GM12864 (cell line): ENCODE data around the gene FARP1.

Experiments
- DNase-seq: peaks from one replicate; pipeline ENCODE4 v3.0.0-alpha.2; 2011; ENCODE audit warnings: low read depth
- H3K4me3 ChIP-seq: 2 replicates; pipeline ENCODE4 v1.5.1; 2011; ENCODE audit warnings: mild to moderate bottlenecking, low read depth, low read length, control low read depth
- TF ChIP-seq, protein P1 (sequence below): IDR thresholded peaks from 2 replicates; pipeline ENCODE4 v1.5.1; 2011; ENCODE audit warnings: low read depth, mild to moderate bottlenecking, moderate library complexity, low read length, control low read depth, inconsistent platforms; ENCODE audit errors: missing control alignments

Gene FARP1

DNA sequence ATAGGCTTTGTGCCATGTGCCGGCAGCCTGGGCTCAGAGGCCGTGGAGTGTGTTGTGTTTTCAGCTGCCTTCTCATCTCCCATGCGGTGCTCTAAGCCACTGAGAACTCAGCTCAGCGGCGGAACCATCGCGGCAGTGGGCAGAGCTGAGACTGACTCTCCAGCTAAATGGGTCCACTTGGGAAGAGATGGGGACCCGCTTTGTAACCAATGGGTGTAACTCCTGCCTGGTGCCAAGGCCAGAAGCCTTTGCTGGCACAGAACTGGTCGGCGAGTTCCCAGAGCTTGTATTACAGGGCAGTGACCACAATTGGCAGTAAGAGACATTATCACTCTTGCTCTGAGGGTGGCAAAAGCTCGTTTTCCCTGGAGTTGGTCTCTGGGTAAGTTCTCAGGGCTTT lies 251.0 kb downstream of the FARP1 start:
- no peak for DNase-seq
- H3K4me3 ChIP-seq, result no peak overlapping the region
- TF ChIP-seq, protein P1, sequence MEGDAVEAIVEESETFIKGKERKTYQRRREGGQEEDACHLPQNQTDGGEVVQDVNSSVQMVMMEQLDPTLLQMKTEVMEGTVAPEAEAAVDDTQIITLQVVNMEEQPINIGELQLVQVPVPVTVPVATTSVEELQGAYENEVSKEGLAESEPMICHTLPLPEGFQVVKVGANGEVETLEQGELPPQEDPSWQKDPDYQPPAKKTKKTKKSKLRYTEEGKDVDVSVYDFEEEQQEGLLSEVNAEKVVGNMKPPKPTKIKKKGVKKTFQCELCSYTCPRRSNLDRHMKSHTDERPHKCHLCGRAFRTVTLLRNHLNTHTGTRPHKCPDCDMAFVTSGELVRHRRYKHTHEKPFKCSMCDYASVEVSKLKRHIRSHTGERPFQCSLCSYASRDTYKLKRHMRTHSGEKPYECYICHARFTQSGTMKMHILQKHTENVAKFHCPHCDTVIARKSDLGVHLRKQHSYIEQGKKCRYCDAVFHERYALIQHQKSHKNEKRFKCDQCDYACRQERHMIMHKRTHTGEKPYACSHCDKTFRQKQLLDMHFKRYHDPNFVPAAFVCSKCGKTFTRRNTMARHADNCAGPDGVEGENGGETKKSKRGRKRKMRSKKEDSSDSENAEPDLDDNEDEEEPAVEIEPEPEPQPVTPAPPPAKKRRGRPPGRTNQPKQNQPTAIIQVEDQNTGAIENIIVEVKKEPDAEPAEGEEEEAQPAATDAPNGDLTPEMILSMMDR, result no peak

DNA sequence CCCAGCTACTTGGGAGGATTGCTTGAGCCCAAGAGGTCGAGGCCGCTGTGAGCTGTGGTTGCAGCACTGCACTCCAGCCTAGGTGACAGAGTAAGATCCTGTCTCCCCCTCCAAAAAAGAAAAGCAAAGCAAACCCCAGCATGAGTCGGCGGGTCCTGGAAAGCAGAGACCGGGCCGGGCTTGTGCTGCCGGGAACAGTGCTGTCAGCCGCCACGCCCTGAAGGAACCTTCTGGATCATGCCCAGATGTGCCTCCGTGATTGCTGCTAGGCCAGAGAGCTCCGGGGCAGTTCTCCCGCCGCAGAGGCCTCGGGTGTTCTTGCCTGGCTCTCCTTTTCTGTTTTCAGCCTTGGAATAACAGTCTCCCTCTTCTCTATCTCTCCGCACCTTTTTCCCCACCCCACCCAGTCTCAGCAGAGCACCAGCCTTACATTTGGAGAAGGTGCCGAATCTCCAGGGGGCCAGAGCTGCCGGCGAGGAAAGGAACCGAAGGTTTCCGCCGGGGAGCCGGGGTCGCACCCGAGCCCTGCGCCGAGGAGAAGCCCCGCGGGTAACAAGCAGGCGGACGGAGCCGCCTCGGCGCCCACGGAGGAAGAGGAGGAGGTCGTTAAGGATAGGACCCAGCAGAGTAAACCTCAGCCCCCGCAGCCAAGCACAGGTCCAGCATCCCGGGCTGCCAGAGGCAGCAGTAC lies 252.1 kb downstream of the FARP1 start:
- H3K4me3 ChIP-seq, result no peak overlapping the region
- TF ChIP-seq, protein P1, result no peak
- DNase-seq, result no peak

DNA sequence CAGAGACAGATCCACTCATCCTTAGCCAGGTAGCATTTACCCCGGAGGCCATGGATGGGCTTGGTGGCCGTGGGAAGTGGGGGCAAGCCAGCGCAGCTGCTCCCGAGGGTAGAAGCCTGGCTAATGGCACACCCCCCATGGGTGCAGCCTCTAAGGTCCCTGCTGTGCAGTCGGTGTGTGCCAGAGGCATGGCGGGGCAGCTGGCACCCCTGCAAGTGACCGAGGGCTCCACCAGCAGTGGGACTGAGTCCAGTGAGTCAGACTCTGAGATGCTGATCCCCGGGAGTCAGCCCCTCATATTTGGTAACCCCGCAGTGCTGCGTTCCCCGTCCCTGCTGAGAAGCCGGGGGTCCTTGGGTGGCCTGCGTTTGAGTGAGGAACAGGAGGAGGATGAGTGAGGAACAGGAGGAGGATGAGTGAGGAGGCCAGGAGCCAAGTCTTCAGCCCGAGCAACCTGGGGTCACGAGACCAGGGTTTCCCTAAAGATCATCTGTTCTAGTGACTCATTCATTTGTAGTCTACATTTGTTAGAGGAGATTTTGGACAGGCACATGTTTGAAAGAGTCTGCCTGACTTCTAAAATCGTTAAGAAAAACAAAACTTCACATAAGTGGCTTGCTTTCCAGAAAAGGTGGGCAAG lies 253.3 kb downstream of the FARP1 start:
- no peak overlapping the region for H3K4me3 ChIP-seq
- no peak for DNase-seq
- TF ChIP-seq, protein P1, result no peak

DNA sequence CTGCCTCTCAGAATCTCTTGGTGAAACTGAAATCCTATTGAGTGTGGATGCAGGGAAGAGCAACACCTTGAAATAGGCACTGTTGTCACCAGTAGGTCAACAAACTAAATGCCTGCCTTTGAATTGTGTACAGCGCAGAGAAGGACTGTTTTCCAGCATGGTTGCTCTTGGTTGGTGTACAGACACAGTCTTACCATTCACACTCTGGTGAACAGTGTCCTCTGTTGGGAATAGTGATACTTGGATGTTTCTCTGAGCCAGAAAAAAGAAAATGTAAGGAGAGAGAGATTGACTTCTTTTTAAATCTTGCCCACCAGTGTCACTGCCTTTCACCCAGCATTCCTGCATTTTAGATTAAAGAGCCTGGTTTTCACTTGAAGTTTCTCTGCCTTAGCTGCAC lies 254.3 kb downstream of the FARP1 start:
- TF ChIP-seq, protein P1, result no peak
- H3K4me3 ChIP-seq, result no peak overlapping the region
- no peak for DNase-seq

DNA sequence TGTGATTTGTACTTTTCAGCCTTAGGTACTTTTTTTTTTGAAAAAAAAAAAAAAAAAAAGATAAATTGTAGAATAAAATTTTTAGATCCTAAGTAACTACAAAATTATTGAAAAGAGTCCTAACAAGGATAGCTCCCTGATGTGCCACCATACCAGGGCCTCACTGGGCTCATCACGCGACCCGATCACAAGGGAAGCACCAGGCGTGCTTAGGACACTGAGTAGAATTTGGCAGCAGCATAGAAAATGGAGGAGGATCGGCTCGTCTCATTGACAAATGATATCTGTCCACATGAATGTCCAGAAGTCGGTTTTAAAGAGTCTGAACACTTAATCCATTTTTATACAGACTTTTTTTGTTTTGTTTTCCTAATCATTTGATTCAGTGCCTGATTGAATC lies 255.0 kb downstream of the FARP1 start:
- TF ChIP-seq, protein P1, result no peak

DNA sequence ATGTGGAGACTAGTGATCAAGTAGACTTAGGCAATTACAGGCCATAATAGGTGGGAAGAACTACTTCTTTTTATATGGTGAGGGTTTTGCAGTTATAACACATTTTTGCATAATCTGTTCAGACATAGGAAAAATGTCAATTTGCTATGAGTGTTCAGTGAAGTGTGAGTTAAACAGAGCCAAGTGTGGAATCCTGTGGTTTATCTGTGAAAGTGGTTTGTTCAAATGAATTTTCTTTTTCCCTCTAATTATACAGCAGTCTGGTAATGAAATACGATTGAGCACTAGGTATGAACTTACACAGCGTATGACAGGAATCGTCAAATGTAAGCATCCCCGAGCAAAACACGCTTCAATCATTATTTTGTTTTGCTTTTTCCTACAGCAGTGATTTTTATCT lies 255.7 kb downstream of the FARP1 start:
- no peak overlapping the region for H3K4me3 ChIP-seq
- no peak for DNase-seq
- TF ChIP-seq, protein P1, result no peak

More for the DNA sequence above, 255.0 kb downstream of the FARP1 start:
- no peak for DNase-seq
- H3K4me3 ChIP-seq, result no peak overlapping the region

DNA sequence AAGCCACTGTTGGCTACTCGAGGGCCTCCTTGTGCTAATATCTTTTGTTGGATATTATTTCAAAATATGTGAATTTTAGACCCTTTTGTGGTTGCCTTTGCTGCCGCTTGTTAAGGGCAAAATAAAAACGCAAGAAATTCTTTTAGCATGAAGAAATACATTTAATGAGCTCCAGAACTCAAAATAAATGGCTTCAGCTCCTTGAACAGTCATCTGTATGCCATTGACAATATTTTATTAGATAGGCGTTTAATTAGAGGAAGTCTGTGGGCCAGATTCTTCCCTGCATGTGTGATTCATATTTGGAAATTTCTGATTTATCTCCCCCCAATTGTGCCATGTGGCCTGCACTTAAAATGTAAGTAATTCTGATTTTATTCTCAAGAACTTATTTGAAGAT lies 256.9 kb downstream of the FARP1 start:
- TF ChIP-seq, protein P1, result no peak
- DNase-seq, result no peak
- no peak overlapping the region for H3K4me3 ChIP-seq
